Activated naive CD4-positive, alpha-beta T cell treated with anti-CD3 and anti-CD28 coated beads, Interleukin-2, amount 50 U/mL, for 16 hours (primary cell): ENCODE data around the gene ALKAL2.

ENCODE experiments used
- DNase-seq: peaks from one replicate; pipeline ENCODE4 v3.0.0-alpha.2; 2020

ALKAL2 gene

DNA sequence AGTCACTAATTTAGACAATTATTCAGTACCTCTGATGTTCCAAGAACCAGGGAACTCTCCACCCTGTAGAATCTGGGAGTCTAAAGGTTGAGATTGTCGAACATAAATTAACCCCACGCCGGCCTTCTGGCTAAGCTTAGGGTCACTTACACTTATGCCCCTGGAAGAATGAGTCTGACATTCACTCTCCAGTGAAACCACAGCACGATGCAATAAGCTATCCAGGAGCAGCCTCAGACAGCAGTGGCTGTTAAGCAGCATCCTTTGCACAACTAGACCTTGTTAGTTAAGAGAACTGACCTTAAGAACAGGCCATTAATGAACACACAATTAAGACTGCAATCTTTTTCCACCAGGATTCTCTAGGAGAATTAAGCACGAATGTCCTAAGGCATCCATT is 49.0 kb downstream of the ALKAL2 start:
- no peak for DNase-seq

DNA sequence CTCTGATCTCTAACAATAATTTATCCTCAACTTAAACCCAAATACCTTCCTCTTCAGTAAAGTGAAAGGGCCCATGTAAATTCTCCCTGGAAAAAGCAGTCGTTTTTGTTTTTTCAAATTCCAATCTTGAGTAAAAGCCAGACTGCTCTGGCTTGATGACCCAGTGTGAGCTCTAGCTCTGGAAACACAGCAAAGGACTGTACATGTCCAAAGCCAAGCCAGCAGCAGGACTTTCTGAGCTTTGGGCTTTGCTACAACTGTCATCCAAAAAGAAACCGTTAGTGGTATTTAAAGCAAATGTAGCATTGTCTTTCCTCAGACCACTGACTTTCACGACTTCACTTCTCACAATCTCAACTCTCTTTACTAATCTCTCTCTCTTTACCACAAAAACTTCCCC is 49.5 kb downstream of the ALKAL2 start:
- DNase-seq = no peak

- DNase-seq = no peak
Observed at GRCh38 chr2:237878-238277, 50.0 kb downstream of the ALKAL2 start.

- no peak for DNase-seq
Observed at GRCh38 chr2:236993-237539, 50.8 kb downstream of the ALKAL2 start.

DNA sequence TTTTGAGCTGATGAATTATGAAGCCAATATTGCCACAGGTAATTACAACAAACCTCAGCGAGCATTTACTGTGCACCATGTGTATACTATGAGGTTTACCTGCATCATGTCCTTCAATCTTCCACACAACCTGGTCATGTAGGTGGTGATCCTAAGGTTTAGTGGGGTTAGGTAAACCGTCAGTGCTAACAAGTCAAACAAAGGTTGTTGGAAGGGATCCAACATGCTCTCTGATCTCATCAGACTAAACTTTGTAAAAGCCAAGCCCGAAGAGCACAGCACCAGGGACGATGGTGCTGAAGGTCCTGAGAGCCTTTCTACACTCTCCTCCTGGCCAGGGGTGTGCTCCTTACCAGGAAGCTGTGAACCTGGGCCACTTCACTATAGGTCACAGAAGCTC is 53.5 kb downstream of the ALKAL2 start:
- DNase-seq = no peak

DNA sequence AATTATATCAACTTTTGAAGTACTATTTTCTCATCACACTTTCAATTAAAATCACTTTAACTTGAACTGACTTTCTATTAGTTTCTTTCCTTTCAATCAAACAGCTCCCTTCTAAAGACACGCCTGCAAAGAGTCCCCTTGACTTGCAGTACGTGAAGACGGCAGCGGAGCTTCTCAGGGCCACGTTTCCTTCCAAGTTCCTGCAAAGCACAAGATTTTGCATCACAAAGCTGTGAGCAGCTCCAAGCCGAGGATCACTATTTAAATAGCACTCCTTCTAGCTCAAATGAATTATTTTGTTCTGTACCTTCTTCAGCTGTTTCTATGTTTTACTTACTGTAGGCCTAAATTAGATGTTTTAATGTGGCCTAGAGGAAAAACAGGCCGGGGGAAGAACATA is 54.9 kb downstream of the ALKAL2 start:
- DNase-seq = no peak

- DNase-seq = no peak
Observed at GRCh38 chr2:231521-232185, 56.2 kb downstream of the ALKAL2 start.
